Measurements from ENCODE around the gene PLEKHG3.

The PLEKHG3 gene

DNA sequence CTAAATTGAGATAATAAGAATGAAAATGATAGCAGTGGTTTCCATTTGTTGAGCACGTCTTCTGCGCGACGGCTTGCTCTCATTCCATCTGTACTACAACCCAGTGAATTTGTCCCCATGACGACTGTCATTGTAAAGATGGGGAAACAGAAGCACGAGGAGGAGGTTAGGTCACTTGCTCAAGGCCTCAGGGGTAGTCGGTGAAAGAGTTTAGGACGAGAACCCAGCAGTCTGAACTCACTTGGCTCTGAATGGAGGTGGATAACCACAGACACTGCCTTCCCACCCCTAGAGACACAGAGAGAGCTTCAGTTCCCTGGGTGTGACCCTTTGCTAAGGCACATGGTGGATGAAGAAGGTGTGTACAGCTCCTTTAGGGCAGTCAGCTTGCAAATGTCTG is 30.9 kb upstream of the PLEKHG3 start:
- no peak for TF ChIP-seq CTCF (IDR thresholded peaks at IDR 0.05; ENCODE audit: low read depth, low read length)
- DNase-seq (ENCODE audit: extremely low read depth, low read depth), result no peak

GRCh38 chr14:64673748-64674147 is 30.5 kb upstream of the PLEKHG3 start:
- DNase-seq (ENCODE audit: extremely low read depth, low read depth), result no peak
- no peak for TF ChIP-seq CTCF (IDR thresholded peaks at IDR 0.05; ENCODE audit: low read depth, low read length)

- no peak for DNase-seq (ENCODE audit: extremely low read depth, low read depth)
- no peak for TF ChIP-seq CTCF (IDR thresholded peaks at IDR 0.05; ENCODE audit: low read depth, low read length)
Observed at GRCh38 chr14:64674829-64675228, 29.4 kb upstream of the PLEKHG3 start.

- no peak for TF ChIP-seq CTCF (IDR thresholded peaks at IDR 0.05; ENCODE audit: low read depth, low read length)
- DNase-seq (ENCODE audit: extremely low read depth, low read depth), result no peak
Observed at GRCh38 chr14:64675312-64675711, 28.9 kb upstream of the PLEKHG3 start.

DNA sequence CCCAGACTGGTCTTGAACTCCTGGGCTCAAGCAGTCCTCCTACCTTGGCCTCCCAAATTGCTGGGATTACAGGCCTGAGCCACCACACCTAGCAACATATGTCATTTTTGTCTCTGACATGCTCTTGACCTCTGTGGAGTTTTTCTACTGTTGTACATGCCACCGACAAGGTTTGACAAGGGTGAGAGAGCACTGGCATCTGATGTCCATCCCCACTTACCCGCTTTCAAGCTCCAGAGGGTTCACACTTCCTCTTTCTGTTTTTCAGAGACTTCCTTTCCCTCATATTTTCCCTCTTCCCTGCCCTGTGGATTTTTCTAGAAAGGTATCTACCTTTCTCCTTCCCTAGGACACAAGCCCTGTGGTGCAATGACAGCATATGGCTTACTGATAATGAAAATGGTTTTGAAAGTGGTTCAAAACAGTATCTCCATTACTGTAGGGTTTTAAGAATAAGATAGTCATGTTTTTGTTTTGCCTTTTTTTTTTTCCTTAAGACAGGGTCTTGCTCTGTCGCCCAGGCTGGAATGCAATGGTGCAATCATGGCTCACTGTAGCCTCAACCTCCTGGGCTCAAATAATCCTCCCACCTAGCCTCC is 27.7 kb upstream of the PLEKHG3 start:
- no peak for TF ChIP-seq CTCF (IDR thresholded peaks at IDR 0.05; ENCODE audit: low read depth, low read length)
- no peak for DNase-seq (ENCODE audit: extremely low read depth, low read depth)

GRCh38 chr14:64680013-64680713 is 24.1 kb upstream of the PLEKHG3 start:
- no peak for DNase-seq (ENCODE audit: extremely low read depth, low read depth)
- no peak for TF ChIP-seq CTCF (IDR thresholded peaks at IDR 0.05; ENCODE audit: low read depth, low read length)

DNA sequence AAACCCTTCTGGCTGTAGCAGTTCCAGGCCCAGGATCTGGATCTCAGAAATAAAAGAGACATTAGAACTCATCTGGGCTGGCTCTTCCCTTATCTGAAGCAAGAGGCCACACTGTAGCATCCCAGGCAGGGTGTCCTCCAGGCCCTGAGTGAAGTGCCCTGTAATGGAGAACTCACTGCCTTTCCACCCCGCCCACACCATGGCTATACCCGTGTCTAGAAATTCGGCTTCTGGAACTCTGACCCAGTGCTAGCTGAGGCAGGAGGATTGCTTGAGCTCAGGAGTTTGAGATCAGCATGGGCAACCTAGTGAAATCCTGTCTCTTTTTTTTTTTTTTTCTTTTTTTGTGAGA is 23.5 kb upstream of the PLEKHG3 start:
- no peak for DNase-seq (ENCODE audit: extremely low read depth, low read depth)
- TF ChIP-seq CTCF (IDR thresholded peaks at IDR 0.05; ENCODE audit: low read depth, low read length), result no peak
